ENCODE measurements around the gene BRCC3. TPM values are rescaled to one million over a fixed set of nuclear protein-coding genes. Genes with fewer than 3 reads are reported as not detected.
A peak's percentile ranks its signal among the peaks of the same experiment; 100 is the strongest.

The BRCC3 gene
- total RNA-seq, 1 donor from 2014 or later = 9.1 TPM

- DNase-seq (ENCODE audit: low read depth) = no peak
- TF ChIP-seq, protein P1, sequence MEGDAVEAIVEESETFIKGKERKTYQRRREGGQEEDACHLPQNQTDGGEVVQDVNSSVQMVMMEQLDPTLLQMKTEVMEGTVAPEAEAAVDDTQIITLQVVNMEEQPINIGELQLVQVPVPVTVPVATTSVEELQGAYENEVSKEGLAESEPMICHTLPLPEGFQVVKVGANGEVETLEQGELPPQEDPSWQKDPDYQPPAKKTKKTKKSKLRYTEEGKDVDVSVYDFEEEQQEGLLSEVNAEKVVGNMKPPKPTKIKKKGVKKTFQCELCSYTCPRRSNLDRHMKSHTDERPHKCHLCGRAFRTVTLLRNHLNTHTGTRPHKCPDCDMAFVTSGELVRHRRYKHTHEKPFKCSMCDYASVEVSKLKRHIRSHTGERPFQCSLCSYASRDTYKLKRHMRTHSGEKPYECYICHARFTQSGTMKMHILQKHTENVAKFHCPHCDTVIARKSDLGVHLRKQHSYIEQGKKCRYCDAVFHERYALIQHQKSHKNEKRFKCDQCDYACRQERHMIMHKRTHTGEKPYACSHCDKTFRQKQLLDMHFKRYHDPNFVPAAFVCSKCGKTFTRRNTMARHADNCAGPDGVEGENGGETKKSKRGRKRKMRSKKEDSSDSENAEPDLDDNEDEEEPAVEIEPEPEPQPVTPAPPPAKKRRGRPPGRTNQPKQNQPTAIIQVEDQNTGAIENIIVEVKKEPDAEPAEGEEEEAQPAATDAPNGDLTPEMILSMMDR (conservative IDR thresholded peaks at IDR 0.05; ENCODE audit: low read depth, low read length) = peak; percentile 72
- H3K4me3 ChIP-seq (ENCODE audit: low read depth, low read length) = peak overlapping the region; percentile 34
Measured at GRCh38 chrX:155056877-155057792, 14.2 kb upstream of the BRCC3 start.

GRCh38 chrX:155061760-155062159, 9.5 kb upstream of the BRCC3 start:
- DNase-seq (ENCODE audit: low read depth) = no peak
- no peak overlapping the region for H3K4me3 ChIP-seq (ENCODE audit: low read depth, low read length)
- TF ChIP-seq, protein P1 (conservative IDR thresholded peaks at IDR 0.05; ENCODE audit: low read depth, low read length) = no peak

GRCh38 chrX:155065035-155065734, 6.1 kb upstream of the BRCC3 start:
- H3K4me3 ChIP-seq (ENCODE audit: low read depth, low read length) = peak overlapping the region; percentile 30
- DNase-seq (ENCODE audit: low read depth) = peak; percentile 50
- TF ChIP-seq, protein P1 (conservative IDR thresholded peaks at IDR 0.05; ENCODE audit: low read depth, low read length) = no peak

GRCh38 chrX:155068165-155068564, 3.1 kb upstream of the BRCC3 start:
- peak; percentile 26 for DNase-seq (ENCODE audit: low read depth)
- H3K4me3 ChIP-seq (ENCODE audit: low read depth, low read length) = no peak overlapping the region
- TF ChIP-seq, protein P1 (conservative IDR thresholded peaks at IDR 0.05; ENCODE audit: low read depth, low read length) = no peak

- TF ChIP-seq, protein P1 (conservative IDR thresholded peaks at IDR 0.05; ENCODE audit: low read depth, low read length) = no peak
- no peak for DNase-seq (ENCODE audit: low read depth)
- peak overlapping the region; percentile 71 for H3K4me3 ChIP-seq (ENCODE audit: low read depth, low read length)
Measured at GRCh38 chrX:155069414-155069813, 1.9 kb upstream of the BRCC3 start.

- H3K4me3 ChIP-seq (ENCODE audit: low read depth, low read length) = peak overlapping the region; percentile 71
- no peak for DNase-seq (ENCODE audit: low read depth)
- TF ChIP-seq, protein P1 (conservative IDR thresholded peaks at IDR 0.05; ENCODE audit: low read depth, low read length) = no peak
Measured at GRCh38 chrX:155070038-155070437, 1.3 kb upstream of the BRCC3 start.

Measured in epithelial cell of proximal tubule (primary cell).